ENCODE measurements around the gene PRKCZ.

DNA sequence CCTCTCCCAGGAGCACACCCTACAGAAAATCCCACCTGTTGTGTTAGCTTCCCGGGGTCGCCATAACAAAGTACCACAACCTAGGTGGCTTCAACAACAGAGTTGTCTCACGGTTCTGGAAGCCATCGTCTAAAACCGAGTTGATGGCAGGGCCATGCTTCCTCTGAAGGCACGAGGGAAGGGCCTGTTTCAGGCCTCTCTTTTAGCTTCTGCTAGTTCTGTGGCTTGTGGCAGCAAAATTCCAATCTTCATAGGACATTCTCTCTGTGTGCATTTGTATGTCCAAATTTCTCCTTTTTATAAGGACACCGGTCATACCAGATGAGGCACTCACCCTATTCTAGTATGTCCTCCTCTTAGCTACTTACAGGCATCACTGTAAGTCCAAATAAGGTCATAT, 49.8 kb upstream of the PRKCZ start:
- TF ChIP-seq EZH2phosphoT487 (IDR thresholded peaks at IDR 0.05; ENCODE audit: insufficient read depth, low read depth) (no peak), EZH2 (IDR thresholded peaks at IDR 0.05; ENCODE audit: insufficient read depth, poor library complexity, severe bottlenecking) (no peak)

Measured in GM23248 (cell line).